GM04504 (cell line): ENCODE data around the gene BMPR1A.

Experiments
- DNase-seq: peaks from one replicate; pipeline ENCODE4 v3.0.0-alpha.2; 2012; ENCODE audit warnings: low read depth

The BMPR1A gene

GRCh38 chr10:86956848-86957448, 200.5 kb downstream of the BMPR1A start:
- no peak for DNase-seq

GRCh38 chr10:86957471-86958115, 201.2 kb downstream of the BMPR1A start, which contains the start of gene MMRN2:
Gene MMRN2, minus strand, starts transcription at chr10:86957615. Its CDS starts 74 bp downstream, at chr10:86957541.
- DNase-seq: no peak

DNA sequence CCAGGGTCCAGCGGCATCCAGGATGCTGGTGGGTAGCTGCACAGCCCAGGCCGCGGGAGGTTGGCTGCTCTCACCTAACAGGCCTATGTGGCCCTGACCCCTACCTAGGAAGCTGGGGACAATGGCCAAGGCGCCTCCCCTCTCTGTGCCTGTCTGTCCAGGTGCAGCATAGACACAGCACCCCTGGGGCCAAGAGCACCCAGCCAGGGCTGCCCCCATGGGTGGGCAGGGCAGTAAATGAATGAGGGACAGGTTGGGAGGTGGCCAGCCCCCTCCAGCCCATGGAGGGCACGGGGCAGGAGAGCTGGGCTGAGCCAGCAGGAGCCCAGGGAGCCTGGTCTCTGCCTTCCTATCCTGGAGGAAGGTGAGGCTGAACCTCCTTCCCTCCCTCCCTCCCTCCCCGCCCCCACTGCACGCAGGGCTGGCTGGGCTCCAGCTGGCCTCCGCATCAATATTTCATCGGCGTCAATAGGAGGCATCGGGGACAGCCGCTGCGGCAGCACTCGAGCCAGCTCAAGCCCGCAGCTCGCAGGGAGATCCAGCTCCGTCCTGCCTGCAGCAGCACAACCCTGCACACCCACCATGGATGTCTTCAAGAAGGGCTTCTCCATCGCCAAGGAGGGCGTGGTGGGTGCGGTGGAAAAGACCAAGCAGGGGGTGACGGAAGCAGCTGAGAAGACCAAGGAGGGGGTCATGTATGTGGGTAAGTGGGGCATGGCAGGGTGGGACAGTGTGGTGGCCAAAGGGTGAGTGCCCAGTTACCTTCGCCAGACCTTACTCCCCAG, 201.9 kb downstream of the BMPR1A start, which contains the start of gene SNCG:
Gene SNCG (plus strand): TSS at position 484 of the 785 bp plus-strand sequence. CDS start 99 bp downstream, at position 583.
- no peak for DNase-seq

- DNase-seq: no peak
These were observed 202.7 kb downstream of the BMPR1A start for GRCh38 chr10:86958901-86959736.

GRCh38 chr10:86959737-86960002, 203.3 kb downstream of the BMPR1A start:
- no peak for DNase-seq

DNA sequence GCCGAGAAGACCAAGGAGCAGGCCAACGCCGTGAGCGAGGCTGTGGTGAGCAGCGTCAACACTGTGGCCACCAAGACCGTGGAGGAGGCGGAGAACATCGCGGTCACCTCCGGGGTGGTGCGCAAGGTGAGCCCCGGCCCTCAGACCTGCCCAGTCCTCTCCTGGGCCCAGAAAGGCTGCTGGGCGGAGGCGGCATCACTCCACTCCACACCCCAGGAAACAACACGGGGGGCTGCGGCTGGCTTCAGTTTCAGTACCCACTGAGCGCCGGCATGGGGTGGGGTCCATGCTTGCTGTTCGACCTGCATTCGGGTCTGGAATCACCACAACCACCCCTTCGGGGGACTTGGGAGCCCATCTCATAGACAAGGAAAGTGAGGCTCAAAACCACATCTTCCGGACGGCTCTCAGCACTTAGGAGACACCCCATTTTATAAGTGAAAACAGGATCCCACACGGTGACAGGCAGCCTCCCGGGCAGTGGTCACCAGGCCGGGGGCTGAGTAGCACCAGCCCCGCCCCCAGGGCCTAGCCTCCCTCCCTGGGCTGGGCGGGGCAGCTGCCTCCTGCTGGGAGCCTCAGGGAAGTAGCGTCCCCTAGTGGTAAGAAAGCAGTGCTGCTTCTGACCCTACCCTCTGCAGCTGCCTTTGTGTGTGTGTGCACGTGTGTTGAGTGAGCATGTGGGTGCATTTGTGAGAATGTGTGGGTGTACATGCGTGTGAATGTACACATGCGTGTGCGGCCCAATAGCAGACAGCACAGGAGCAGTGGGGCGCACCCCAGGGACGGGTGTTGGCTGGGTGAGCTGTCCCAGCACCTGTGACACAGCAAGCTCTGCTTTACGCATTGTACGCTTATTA, 203.8 kb downstream of the BMPR1A start:
- no peak for DNase-seq

DNA sequence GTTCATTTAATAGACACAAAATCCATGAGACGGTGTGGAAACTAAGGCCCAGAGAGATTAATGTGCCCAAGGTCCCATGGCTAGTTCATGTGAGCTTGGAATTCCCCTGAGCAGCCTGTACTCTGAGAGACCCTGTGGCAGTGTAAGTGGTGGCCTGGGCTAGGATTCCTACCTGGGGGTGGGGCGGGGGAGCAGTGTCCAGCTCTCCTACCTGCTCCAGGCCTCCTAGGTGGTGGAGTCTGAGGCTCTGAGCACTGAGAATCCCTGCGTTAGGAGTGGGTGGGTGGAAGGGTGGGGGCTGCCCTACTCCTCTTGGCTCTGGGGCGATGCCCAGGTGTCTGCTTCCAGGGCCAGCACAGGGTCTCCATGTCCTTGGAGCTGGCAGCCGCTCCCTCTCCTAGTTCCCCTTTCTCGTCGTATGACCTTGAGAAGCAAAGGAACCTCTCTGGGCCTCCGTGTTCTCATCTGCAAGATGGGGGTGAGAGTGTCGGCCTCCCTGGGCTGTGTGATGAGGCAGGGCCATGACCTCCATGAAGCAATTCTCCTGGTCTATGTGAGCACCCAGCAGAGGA, 204.5 kb downstream of the BMPR1A start:
- no peak for DNase-seq

- DNase-seq: no peak
These were observed 205.2 kb downstream of the BMPR1A start for GRCh38 chr10:86961481-86962091.

GRCh38 chr10:86962136-86962980, 205.9 kb downstream of the BMPR1A start:
- DNase-seq: no peak

GRCh38 chr10:86962981-86963310, 206.5 kb downstream of the BMPR1A start:
- DNase-seq: no peak

- DNase-seq: no peak
These were observed 207.0 kb downstream of the BMPR1A start for GRCh38 chr10:86963341-86963919.

DNA sequence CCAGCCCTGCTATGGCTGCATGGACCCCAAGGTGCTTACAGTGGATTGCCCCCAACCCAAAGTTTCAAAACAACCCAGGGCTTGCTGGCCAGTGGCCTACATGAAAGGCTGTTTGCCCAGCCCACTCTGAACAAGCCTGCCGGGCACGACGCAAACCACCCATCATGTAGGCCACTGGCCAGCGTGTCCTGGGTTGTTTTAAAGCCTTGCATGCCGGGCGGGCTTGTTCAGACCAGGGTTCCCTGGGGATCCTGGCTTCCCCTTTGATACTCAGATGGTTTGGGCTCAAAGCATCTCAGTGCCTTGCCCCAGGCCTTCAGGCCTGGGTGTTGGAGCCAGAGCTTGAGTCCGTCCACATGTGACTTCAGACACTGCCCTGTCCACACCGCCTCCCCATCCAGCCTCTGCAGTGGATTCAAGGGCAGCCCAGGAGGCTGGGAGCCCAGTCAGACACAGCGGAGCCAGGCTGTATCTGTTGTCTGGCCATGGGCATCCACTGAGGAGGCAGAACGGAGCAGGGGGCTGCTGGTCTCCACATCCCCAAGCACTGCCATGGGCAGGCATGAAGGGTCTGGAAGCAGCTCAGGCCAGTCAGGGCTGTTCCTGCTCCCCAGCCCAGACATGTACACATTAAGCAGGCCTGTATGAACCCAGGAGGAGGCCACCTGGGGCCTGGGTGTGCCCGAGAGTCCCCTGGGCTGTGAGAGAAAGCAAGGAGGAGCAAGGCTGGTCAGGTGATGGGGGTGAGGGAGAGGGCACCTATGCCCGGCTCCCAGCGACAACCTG, 207.8 kb downstream of the BMPR1A start:
- no peak for DNase-seq

- no peak for DNase-seq
These were observed 208.4 kb downstream of the BMPR1A start for GRCh38 chr10:86964847-86965190.

DNA sequence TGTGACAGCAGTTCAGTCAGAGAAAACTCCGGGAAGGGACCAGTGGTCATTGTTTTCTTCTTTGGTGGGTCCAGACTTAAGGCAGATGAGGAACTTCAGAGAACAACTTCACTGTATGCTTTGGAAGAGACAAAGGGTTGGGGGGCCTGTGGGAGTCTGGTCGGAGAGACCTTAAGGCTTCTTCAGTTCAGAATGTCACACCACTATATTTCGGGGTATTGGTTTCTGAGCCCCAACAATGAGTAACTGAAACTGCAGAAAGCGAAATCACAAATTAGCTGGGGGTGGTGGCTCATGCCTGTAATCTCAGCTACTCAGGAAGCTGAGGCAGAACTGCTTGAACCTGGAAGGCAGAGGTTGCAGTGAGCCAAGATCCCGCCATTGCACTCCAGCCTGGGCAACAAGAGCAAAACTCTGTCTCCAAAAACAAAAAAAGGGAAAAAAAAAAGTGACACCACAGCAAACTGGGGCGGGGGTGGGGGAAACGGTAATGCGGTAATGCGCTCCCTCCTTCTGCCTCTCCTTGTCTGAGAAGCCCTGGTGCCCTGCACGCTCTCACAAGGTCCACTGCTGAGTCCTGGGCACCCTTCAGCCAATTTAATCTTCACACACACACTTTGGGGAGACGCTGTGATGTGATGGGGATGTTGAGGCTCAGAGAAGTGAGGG, 209.7 kb downstream of the BMPR1A start:
- DNase-seq: no peak

DNA sequence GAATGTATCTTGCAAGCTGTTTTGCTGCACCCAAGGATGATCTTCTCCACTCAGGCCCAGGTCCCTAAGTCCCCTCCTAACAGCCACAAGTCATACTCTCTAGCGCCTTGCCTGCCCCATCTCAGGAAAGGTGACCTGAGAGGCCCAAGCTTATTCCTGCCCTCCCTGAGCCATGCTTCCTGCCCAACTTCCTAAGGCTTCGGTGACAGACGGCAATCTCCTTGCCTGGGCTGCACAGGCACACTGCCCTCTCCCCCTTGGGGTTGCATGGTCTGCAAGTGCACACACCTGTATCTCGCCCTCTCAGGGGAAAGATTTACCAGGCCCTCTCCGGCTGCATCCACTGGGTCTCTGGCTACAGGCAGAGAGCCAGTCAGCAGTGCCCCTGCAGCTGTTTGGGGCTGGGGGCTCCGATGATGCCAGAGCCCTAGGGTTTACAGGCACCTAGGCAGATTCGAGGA, 211.1 kb downstream of the BMPR1A start:
- DNase-seq: no peak

- no peak for DNase-seq
These were observed 212.0 kb downstream of the BMPR1A start, which contains the start of gene ADIRF for GRCh38 chr10:86968271-86968993. Gene ADIRF, plus strand, starts transcription at chr10:86968482. Its CDS starts 63 bp downstream, at chr10:86968545.

DNA sequence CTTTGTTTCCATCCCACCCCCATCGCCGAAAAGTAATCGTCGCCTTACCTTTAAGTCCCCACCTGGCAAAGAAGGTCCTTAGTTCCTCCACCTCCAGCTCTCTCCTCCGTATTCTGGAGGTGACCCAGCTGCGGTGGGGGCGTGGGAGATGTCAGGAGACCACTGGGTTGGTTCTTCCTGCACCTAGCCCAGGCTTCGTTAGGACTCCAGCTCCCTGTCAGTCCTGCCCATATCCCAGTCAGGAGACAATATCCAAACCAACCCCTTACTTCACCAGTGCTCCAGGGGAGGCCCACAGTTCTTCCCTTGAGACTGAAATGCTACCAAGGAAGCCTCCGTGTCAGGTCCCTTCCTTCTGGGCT, 212.6 kb downstream of the BMPR1A start:
- DNase-seq: no peak
